Breast epithelium (tissue), 4 donors: ENCODE measurements around the gene LTO1. TPM values are rescaled to one million over a fixed set of nuclear protein-coding genes. Genes with fewer than 3 reads are reported as not detected.

Experiments used
- DNase-seq, 2 donors: peaks; one replicate each; pipeline ENCODE4 v3.0.0-alpha.2; 2019; ENCODE audit warnings: low spot score in 2 of 2
- H3K27ac ChIP-seq, 2 donors: fragments of 200-600 bp; sonication (generic) in 1 of 2; one replicate each; pipeline ENCODE4 v1.5.1; 2016 to 2019; ENCODE audit warnings: mild to moderate bottlenecking in 1 of 2
- H3K27me3 ChIP-seq, 2 donors: fragments of 200-600 bp; sonication (generic) in 1 of 2; one replicate each; pipeline versions ENCODE4 v1.5.1 to v1.6.0; 2017 to 2019; ENCODE audit warnings: control low read depth in 1 of 2, mild to moderate bottlenecking in 1 of 2
- H3K36me3 ChIP-seq: fragments of 200-600 bp; one replicate; pipeline ENCODE4 v1.5.1; 2019
- H3K4me1 ChIP-seq, 2 donors: fragments of 200-600 bp; sonication (generic); one replicate each; pipeline ENCODE4 v1.5.1; 2016 to 2019; ENCODE audit warnings: control low read depth in 1 of 2
- H3K4me3 ChIP-seq, 3 donors: fragments of 200-600 bp; sonication (generic); 1 replicate in 2 of 3; 2 replicates in 1 of 3; pipeline ENCODE4 v1.5.1; 2016 to 2019; ENCODE audit warnings: mild to moderate bottlenecking in 3 of 3, moderate library complexity in 2 of 3
- H3K9me3 ChIP-seq, 2 donors: fragments of 200-600 bp; sonication (generic) in 1 of 2; one replicate each; pipeline ENCODE4 v1.5.1; 2016 to 2019; ENCODE audit warnings: control low read depth in 1 of 2
- CTCF ChIP-seq, 3 donors: fragments of 450-650 bp; IDR thresholded peaks; one replicate each; pipeline ENCODE4 v1.5.1; 2016 to 2017; ENCODE audit warnings: antibody characterized with exemption in 3 of 3, mild to moderate bottlenecking in 3 of 3, moderate library complexity in 3 of 3
- POLR2A ChIP-seq: fragments of 450-650 bp; IDR thresholded peaks from one replicate; pipeline ENCODE4 v1.6.1; 2016; ENCODE audit warnings: antibody characterized with exemption, mild to moderate bottlenecking, moderate library complexity
- POLR2AphosphoS5 ChIP-seq, 3 donors: sonication (generic); formaldehyde crosslinking; IDR thresholded peaks; one replicate each; pipeline ENCODE4 v1.6.1; 2017; ENCODE audit warnings: antibody characterized with exemption in 3 of 3
- intact Hi-C: fragments of 100-400 bp; cut with DNase I; formaldehyde crosslinking; loops from one replicate; pipeline ENCODE4 v1.15.1; 2023; ENCODE audit warnings: low total_unique reads
- total RNA-seq, 3 donors: library from RNA; depleted of rRNA; stranded (reverse); fragments of >200 nt; gene quantifications; one replicate each; pipeline ENCODE4 v1.1.0, GENCODE V29; 2016

LTO1 gene
- total RNA-seq, 3 donors from 2014 or later: 14.1 to 25.5 (median 18.7) TPM

GRCh38 chr11:69620683-69621290 is 54.4 kb downstream of the LTO1 start:
- no peak overlapping the region for H3K27ac ChIP-seq
- H3K4me3 ChIP-seq: no peak overlapping the region
- TF ChIP-seq POLR2A (no peak), POLR2AphosphoS5 (IDR thresholded peaks at IDR 0.05) (no peak), CTCF (IDR thresholded peaks at IDR 0.05) (no peak)
- no peaks in the 10 kb centered on the region for H3K36me3 ChIP-seq
- DNase-seq: no peak
- intact Hi-C loops: no loop called here
- H3K4me1 ChIP-seq: no peaks in the 10 kb centered on the region
- H3K9me3 ChIP-seq: no peaks in the 10 kb centered on the region
- no peaks in the 10 kb centered on the region for H3K27me3 ChIP-seq

- Histone ChIP-seq H3K4me3 (no peak overlapping the region), H3K9me3 (no peaks in the 10 kb centered on the region), H3K27me3 (no peaks in the 10 kb centered on the region), H3K36me3 (no peaks in the 10 kb centered on the region), H3K27ac (no peak overlapping the region), H3K4me1 (no peaks in the 10 kb centered on the region)
- TF ChIP-seq POLR2A (no peak), CTCF (IDR thresholded peaks at IDR 0.05) (no peak), POLR2AphosphoS5 (IDR thresholded peaks at IDR 0.05) (no peak)
- no peak for DNase-seq
- intact Hi-C loops: no loop called here
These were observed 56.9 kb downstream of the LTO1 start for GRCh38 chr11:69618237-69618636.

GRCh38 chr11:69617682-69618081 is 57.5 kb downstream of the LTO1 start:
- Histone ChIP-seq H3K27me3 (no peaks in the 10 kb centered on the region), H3K4me3 (no peak overlapping the region), H3K4me1 (no peaks in the 10 kb centered on the region), H3K9me3 (no peaks in the 10 kb centered on the region), H3K27ac (no peak overlapping the region), H3K36me3 (no peaks in the 10 kb centered on the region)
- intact Hi-C loops: no loop called here
- no peak for DNase-seq
- TF ChIP-seq POLR2AphosphoS5 (IDR thresholded peaks at IDR 0.05) (no peak), CTCF (IDR thresholded peaks at IDR 0.05) (no peak), POLR2A (no peak)

GRCh38 chr11:69617220-69617619 is 57.9 kb downstream of the LTO1 start:
- no peaks in the 10 kb centered on the region for H3K4me1 ChIP-seq
- intact Hi-C loops: no loop called here
- no peak overlapping the region for H3K27ac ChIP-seq
- no peak for DNase-seq
- H3K36me3 ChIP-seq: no peaks in the 10 kb centered on the region
- no peaks in the 10 kb centered on the region for H3K27me3 ChIP-seq
- no peak overlapping the region for H3K4me3 ChIP-seq
- H3K9me3 ChIP-seq: no peaks in the 10 kb centered on the region
- no peak for TF ChIP-seq CTCF (IDR thresholded peaks at IDR 0.05)
- no peak for TF ChIP-seq POLR2A
- no peak for TF ChIP-seq POLR2AphosphoS5 (IDR thresholded peaks at IDR 0.05)

Other genes with a start within 250 kb of the LTO1 start
- not detected for gene LINC01488, start 193.7 kb downstream of the LTO1 start, total RNA-seq
- 100 to 1,000 TPM in 1 of 3 donors, 10 to 100 TPM in 2; 42.3 to 199 (median 99.0) TPM for gene CCND1, start 34.2 kb downstream of the LTO1 start, total RNA-seq
- gene FGF19, start 28.7 kb upstream of the LTO1 start, total RNA-seq: not detected
- gene FGF4, start 100.0 kb upstream of the LTO1 start, total RNA-seq: not detected
- gene FGF3, start 144.1 kb upstream of the LTO1 start, total RNA-seq: not detected